ENCODE results near the gene NOTCH2. TPM values are rescaled to one million over a fixed set of nuclear protein-coding genes. Genes with fewer than 3 reads are reported as not detected.

Gene NOTCH2
- total RNA-seq, 1 experiment from 2014 or later: 79.6 TPM

DNA sequence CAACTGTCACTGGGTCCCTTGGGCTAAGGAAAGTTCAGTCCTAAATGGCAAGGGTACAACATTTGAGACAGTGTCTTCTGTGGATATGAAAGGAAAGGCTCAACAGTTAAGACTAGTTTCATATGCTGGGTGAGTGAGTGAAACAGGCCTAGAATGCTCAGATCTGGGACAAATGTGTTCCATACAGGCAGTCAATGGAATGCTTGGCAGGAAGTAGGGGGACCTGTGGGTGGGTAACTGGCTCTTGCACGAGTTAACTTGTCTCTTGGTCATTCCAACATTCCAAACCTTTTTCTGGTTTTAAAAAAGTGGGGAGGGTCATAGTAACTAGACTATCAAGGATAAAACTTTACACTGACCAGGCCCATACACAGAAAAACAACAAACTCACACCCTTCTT is 155.4 kb downstream of the NOTCH2 start:
- CTCF ChIA-PET: no interaction called here
- TF ChIP-seq, protein P1, sequence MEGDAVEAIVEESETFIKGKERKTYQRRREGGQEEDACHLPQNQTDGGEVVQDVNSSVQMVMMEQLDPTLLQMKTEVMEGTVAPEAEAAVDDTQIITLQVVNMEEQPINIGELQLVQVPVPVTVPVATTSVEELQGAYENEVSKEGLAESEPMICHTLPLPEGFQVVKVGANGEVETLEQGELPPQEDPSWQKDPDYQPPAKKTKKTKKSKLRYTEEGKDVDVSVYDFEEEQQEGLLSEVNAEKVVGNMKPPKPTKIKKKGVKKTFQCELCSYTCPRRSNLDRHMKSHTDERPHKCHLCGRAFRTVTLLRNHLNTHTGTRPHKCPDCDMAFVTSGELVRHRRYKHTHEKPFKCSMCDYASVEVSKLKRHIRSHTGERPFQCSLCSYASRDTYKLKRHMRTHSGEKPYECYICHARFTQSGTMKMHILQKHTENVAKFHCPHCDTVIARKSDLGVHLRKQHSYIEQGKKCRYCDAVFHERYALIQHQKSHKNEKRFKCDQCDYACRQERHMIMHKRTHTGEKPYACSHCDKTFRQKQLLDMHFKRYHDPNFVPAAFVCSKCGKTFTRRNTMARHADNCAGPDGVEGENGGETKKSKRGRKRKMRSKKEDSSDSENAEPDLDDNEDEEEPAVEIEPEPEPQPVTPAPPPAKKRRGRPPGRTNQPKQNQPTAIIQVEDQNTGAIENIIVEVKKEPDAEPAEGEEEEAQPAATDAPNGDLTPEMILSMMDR (IDR thresholded peaks at IDR 0.05; ENCODE audit: unreplicated experiment): no peak
- no peak for DNase-seq
- BruUV-seq (replicated peaks): no TSS peak
- intact Hi-C loops (cut with micrococcal nuclease; ENCODE audit: unreplicated experiment): no loop called here
- Mint-ChIP-seq H3K4me3 (ENCODE audit: low read depth, unreplicated experiment) (no peak overlapping the region), H3K4me1 (ENCODE audit: low read depth, unreplicated experiment) (no peaks in the 10 kb centered on the region), H3K36me3 (ENCODE audit: insufficient read depth, unreplicated experiment) (peaks cover 14% of the 10 kb centered on the region), H3K27ac (ENCODE audit: unreplicated experiment) (no peak overlapping the region), H3K27me3 (ENCODE audit: unreplicated experiment) (no peaks in the 10 kb centered on the region), H3K9me3 (ENCODE audit: low read depth, unreplicated experiment) (no peaks in the 10 kb centered on the region)

DNA sequence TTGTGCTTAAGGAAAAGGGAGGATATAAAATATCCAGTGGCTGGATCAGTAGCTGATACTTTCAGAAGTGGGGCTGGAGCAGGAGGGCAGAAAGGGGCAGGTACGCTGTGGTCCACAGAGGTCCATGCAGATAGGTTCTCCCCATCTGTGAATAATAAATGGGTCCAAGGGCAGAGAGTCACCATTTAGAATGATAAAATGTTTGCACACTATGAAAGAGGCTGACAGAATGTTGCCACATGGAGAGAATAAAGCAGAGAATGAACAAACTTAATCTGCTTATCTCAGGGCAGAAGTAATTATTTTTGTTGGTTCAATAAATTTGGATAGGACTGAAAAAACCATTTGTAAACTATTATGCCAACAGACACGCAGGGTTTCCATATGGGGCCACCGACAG is 156.5 kb downstream of the NOTCH2 start:
- Mint-ChIP-seq H3K4me3 (ENCODE audit: low read depth, unreplicated experiment) (no peak overlapping the region), H3K27me3 (ENCODE audit: unreplicated experiment) (no peaks in the 10 kb centered on the region), H3K27ac (ENCODE audit: unreplicated experiment) (no peak overlapping the region), H3K4me1 (ENCODE audit: low read depth, unreplicated experiment) (no peaks in the 10 kb centered on the region), H3K9me3 (ENCODE audit: low read depth, unreplicated experiment) (no peaks in the 10 kb centered on the region), H3K36me3 (ENCODE audit: insufficient read depth, unreplicated experiment) (peaks cover 10% of the 10 kb centered on the region)
- TF ChIP-seq, protein P1 (IDR thresholded peaks at IDR 0.05; ENCODE audit: unreplicated experiment): no peak
- CTCF ChIA-PET: no interaction called here
- BruUV-seq (replicated peaks): no TSS peak
- intact Hi-C loops (cut with micrococcal nuclease; ENCODE audit: unreplicated experiment): no loop called here
- DNase-seq: no peak

DNA sequence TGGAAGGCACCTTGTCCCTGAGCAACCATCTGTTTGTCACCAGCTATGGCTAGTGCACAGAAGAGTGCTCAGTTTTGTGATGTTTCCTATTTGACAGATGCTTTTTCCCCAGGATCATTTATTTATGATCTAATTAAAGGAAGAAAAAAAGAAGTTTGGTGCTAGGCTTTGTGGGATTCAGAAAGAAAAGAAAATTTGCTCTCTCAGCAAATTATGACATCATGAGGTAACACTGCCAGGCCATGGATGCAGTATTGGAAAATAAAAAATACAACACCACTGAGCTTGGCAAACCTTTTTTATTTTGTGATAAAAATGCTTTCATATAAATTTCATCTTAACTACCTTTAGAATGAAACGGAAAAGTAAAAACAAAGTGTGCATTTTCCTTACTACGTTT is 157.7 kb downstream of the NOTCH2 start:
- Mint-ChIP-seq H3K36me3 (ENCODE audit: insufficient read depth, unreplicated experiment) (peaks cover 4% of the 10 kb centered on the region), H3K27ac (ENCODE audit: unreplicated experiment) (no peak overlapping the region), H3K4me3 (ENCODE audit: low read depth, unreplicated experiment) (no peak overlapping the region), H3K9me3 (ENCODE audit: low read depth, unreplicated experiment) (no peaks in the 10 kb centered on the region), H3K27me3 (ENCODE audit: unreplicated experiment) (no peaks in the 10 kb centered on the region), H3K4me1 (ENCODE audit: low read depth, unreplicated experiment) (no peaks in the 10 kb centered on the region)
- DNase-seq: no peak
- CTCF ChIA-PET: no interaction called here
- TF ChIP-seq, protein P1 (IDR thresholded peaks at IDR 0.05; ENCODE audit: unreplicated experiment): no peak
- intact Hi-C loops (cut with micrococcal nuclease; ENCODE audit: unreplicated experiment): no loop called here
- BruUV-seq (replicated peaks): no TSS peak

DNA sequence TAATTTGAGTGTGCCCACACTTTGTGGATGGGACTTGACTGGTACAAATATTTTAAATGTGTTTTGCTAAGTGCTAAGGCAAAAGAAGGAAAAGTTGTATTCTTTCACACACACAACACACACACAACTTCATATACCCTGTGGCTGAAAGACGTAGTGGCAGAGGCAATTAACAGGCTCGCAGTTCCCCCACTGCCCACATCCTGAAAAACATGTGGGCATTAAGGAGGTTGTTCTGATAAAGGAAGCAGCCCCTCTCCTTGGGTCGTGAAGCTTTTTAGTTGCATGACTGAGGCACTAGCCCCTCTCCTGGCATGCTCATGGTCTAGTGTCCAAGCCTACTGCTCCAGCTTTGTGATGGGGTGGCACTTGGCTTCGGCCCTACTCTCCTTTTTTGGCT is 158.8 kb downstream of the NOTCH2 start:
- DNase-seq: no peak

More for the DNA sequence above, 158.8 kb downstream of the NOTCH2 start:
- BruUV-seq (replicated peaks): no TSS peak
- Mint-ChIP-seq H3K9me3 (ENCODE audit: low read depth, unreplicated experiment) (no peaks in the 10 kb centered on the region), H3K4me1 (ENCODE audit: low read depth, unreplicated experiment) (no peaks in the 10 kb centered on the region), H3K27me3 (ENCODE audit: unreplicated experiment) (no peaks in the 10 kb centered on the region), H3K27ac (ENCODE audit: unreplicated experiment) (no peak overlapping the region), H3K4me3 (ENCODE audit: low read depth, unreplicated experiment) (no peak overlapping the region), H3K36me3 (ENCODE audit: insufficient read depth, unreplicated experiment) (peaks cover 9% of the 10 kb centered on the region)
- intact Hi-C loops (cut with micrococcal nuclease; ENCODE audit: unreplicated experiment): no loop called here
- TF ChIP-seq, protein P1 (IDR thresholded peaks at IDR 0.05; ENCODE audit: unreplicated experiment): no peak
- CTCF ChIA-PET: interaction anchor here (1.2 kb wide), 1 partner anchor 19 kb away, joined by 3 read pairs; no protein-coding TSS in a partner anchor
